DMS114 treated with DMSO at 0.1 percent for 48 hours (cell line): ENCODE data around the gene CLIC6.
"Not testable (repeated sequence)": the region's sequence is repeated elsewhere in the genome, so short reads cannot be mapped to it uniquely, and the experiment has no call there.

Experiments used
- DNase-seq: peaks from one replicate; lab custom pipeline; 2025; ENCODE audit not compliant: unreplicated experiment; lab: John Stamatoyannopoulos, UW

The CLIC6 gene

GRCh38 chr21:34651642-34652041 lies 17.2 kb upstream of the CLIC6 start:
- no peak for DNase-seq

- DNase-seq: no peak
These were observed 15.3 kb upstream of the CLIC6 start for GRCh38 chr21:34653522-34653921.

GRCh38 chr21:34661848-34662247 lies 6.9 kb upstream of the CLIC6 start:
- DNase-seq: no peak

GRCh38 chr21:34667761-34668160 lies 1.0 kb upstream of the CLIC6 start:
- DNase-seq: no peak

GRCh38 chr21:34669149-34669879 lies 520 bp downstream of the CLIC6 start:
- DNase-seq: no peak

GRCh38 chr21:34669880-34670219 lies 1.1 kb downstream of the CLIC6 start:
- DNase-seq: not testable (repeated sequence)

- no peak for DNase-seq
These were observed 1.6 kb downstream of the CLIC6 start for GRCh38 chr21:34670220-34670961.

GRCh38 chr21:34670962-34671348 lies 2.2 kb downstream of the CLIC6 start:
- no peak for DNase-seq

GRCh38 chr21:34671462-34671861 lies 2.7 kb downstream of the CLIC6 start:
- DNase-seq: no peak

GRCh38 chr21:34671891-34672290 lies 3.1 kb downstream of the CLIC6 start:
- DNase-seq: no peak

GRCh38 chr21:34673006-34673405 lies 4.2 kb downstream of the CLIC6 start:
- no peak for DNase-seq

GRCh38 chr21:34674468-34674867 lies 5.7 kb downstream of the CLIC6 start:
- no peak for DNase-seq

GRCh38 chr21:34675871-34676270 lies 7.1 kb downstream of the CLIC6 start:
- no peak for DNase-seq

- no peak for DNase-seq
These were observed 10.3 kb downstream of the CLIC6 start for GRCh38 chr21:34679051-34679450.

- DNase-seq: no peak
These were observed 15.5 kb downstream of the CLIC6 start for GRCh38 chr21:34684174-34684876.

GRCh38 chr21:34687065-34687464 lies 18.3 kb downstream of the CLIC6 start:
- DNase-seq: no peak

GRCh38 chr21:34687745-34688144 lies 19.0 kb downstream of the CLIC6 start:
- DNase-seq: no peak

GRCh38 chr21:34688145-34688544 lies 19.4 kb downstream of the CLIC6 start:
- no peak for DNase-seq

- no peak for DNase-seq
These were observed 19.9 kb downstream of the CLIC6 start for GRCh38 chr21:34688715-34689114.

- DNase-seq: no peak
These were observed 21.4 kb downstream of the CLIC6 start for GRCh38 chr21:34690041-34690792.

- DNase-seq: no peak
These were observed 22.0 kb downstream of the CLIC6 start for GRCh38 chr21:34690793-34691175.
